ENCODE results near the gene COL6A3.

COL6A3 gene

GRCh38 chr2:237405605-237406004, 8.4 kb downstream of the COL6A3 start:
- no peak for TF ChIP-seq ZFX (IDR thresholded peaks at IDR 0.05)
- TF ChIP-seq CTCF (conservative IDR thresholded peaks at IDR 0.05) = no peak
- H3K27ac ChIP-seq = no peak overlapping the region

GRCh38 chr2:237405006-237405559, 8.9 kb downstream of the COL6A3 start:
- TF ChIP-seq CTCF (conservative IDR thresholded peaks at IDR 0.05) (no peak), ZFX (IDR thresholded peaks at IDR 0.05) (no peak)
- H3K27ac ChIP-seq = no peak overlapping the region

- H3K27ac ChIP-seq = no peak overlapping the region
- TF ChIP-seq CTCF (conservative IDR thresholded peaks at IDR 0.05) (no peak), ZFX (IDR thresholded peaks at IDR 0.05) (no peak)
Measured at GRCh38 chr2:237404413-237404812, 9.6 kb downstream of the COL6A3 start.

- H3K27ac ChIP-seq = no peak overlapping the region
- TF ChIP-seq CTCF (conservative IDR thresholded peaks at IDR 0.05) (no peak), ZFX (IDR thresholded peaks at IDR 0.05) (no peak)
Measured at GRCh38 chr2:237403024-237403882, 10.7 kb downstream of the COL6A3 start.

GRCh38 chr2:237400199-237400598, 13.8 kb downstream of the COL6A3 start:
- TF ChIP-seq ZFX (IDR thresholded peaks at IDR 0.05) = no peak
- no peak for TF ChIP-seq CTCF (conservative IDR thresholded peaks at IDR 0.05)
- no peak overlapping the region for H3K27ac ChIP-seq

GRCh38 chr2:237397072-237397471, 16.9 kb downstream of the COL6A3 start:
- TF ChIP-seq CTCF (conservative IDR thresholded peaks at IDR 0.05) = no peak
- TF ChIP-seq ZFX (IDR thresholded peaks at IDR 0.05) = no peak
- no peak overlapping the region for H3K27ac ChIP-seq

- H3K27ac ChIP-seq = no peak overlapping the region
- TF ChIP-seq CTCF (conservative IDR thresholded peaks at IDR 0.05) (no peak), ZFX (IDR thresholded peaks at IDR 0.05) (no peak)
Measured at GRCh38 chr2:237393523-237393922, 20.4 kb downstream of the COL6A3 start.
